ENCODE data around the gene NRF1. TPM values are rescaled to one million over a fixed set of nuclear protein-coding genes. Genes with fewer than 3 reads are reported as not detected.

Gene NRF1
- total RNA-seq, 1 donor from 2014 or later: 22.6 TPM

DNA sequence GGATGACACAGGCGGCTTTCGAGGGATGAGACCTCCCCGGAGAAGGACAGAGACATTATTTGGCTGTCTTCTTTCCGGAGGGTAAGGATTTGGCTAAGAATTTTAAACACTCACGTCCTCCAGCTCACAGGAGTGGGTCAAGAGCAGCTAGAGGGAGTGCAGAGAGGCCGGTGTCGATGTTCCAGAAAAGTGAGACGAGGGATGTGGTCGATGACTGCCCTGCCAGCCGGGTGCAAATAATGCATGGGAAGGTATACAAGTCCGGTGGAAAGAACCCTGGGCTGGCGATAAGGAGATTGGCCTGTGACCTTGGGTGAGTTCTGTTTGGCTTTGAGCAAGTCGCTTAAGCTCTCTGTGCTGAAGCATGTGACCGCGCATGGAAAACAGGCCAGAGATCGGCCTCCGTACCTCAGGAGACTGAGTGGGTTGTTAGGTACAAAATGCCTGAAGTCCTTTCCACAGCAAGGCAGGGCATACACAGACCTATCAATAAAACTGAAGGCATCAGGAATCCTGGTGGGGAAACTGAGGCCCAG, 192.1 kb downstream of the NRF1 start:
- H3K4me3 ChIP-seq: no peak overlapping the region
- no peaks in the 10 kb centered on the region for H3K27me3 ChIP-seq
- TF ChIP-seq, protein P1, sequence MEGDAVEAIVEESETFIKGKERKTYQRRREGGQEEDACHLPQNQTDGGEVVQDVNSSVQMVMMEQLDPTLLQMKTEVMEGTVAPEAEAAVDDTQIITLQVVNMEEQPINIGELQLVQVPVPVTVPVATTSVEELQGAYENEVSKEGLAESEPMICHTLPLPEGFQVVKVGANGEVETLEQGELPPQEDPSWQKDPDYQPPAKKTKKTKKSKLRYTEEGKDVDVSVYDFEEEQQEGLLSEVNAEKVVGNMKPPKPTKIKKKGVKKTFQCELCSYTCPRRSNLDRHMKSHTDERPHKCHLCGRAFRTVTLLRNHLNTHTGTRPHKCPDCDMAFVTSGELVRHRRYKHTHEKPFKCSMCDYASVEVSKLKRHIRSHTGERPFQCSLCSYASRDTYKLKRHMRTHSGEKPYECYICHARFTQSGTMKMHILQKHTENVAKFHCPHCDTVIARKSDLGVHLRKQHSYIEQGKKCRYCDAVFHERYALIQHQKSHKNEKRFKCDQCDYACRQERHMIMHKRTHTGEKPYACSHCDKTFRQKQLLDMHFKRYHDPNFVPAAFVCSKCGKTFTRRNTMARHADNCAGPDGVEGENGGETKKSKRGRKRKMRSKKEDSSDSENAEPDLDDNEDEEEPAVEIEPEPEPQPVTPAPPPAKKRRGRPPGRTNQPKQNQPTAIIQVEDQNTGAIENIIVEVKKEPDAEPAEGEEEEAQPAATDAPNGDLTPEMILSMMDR (IDR thresholded peaks at IDR 0.05): no peak
- TF ChIP-seq POLR2A (IDR thresholded peaks at IDR 0.05): no peak
- no peak for TF ChIP-seq POLR2AphosphoS5 (IDR thresholded peaks at IDR 0.05; ENCODE audit: insufficient read depth in 1 of 2, low read depth in 1 of 2)
- H3K36me3 ChIP-seq: no peaks in the 10 kb centered on the region
- H3K4me1 ChIP-seq: no peaks in the 10 kb centered on the region
- H3K27ac ChIP-seq: no peak overlapping the region
- intact Hi-C loops (cut with DNase I): no loop called here
- H3K9me3 ChIP-seq: no peaks in the 10 kb centered on the region
- DNase-seq (ENCODE audit: extremely low spot score in 2 of 2): no peak

DNA sequence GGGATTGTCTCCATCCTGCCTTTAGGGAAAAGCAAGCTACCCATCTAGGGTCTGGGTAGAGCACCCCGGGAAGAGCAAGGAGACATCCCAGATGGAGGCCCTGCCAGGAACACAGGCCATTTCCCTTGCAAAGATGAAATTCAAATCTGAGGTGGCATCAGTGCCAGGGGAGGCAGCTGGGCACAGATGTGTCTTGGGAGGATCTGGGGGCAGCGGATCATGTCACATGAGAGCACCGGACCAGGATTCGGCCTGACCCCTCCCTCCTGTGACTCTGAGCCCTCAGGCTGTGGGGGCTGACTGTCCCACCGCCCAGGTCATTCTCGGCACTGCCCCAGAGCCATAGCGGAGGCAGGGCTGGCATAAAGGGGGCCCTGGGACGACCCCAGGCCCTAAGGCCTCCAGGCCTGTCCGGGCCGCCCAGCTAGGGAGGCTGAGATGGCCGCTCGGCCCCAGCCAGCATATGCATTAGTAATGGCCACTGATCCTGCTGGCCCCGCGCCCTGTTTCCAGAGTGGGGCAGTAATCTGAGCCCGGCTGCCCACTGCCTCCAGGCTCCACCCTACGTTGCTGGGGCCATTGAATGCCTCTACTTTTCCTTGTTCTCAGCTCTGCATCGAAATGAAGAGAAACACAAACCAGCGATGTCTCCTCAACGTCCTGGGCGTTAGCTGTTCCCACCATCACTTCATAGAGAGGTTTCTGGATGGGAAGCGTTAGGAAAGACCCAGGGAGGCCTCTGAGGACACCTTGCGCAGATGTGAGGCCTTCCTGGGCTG, 192.8 kb downstream of the NRF1 start:
- TF ChIP-seq POLR2AphosphoS5 (IDR thresholded peaks at IDR 0.05; ENCODE audit: insufficient read depth in 1 of 2, low read depth in 1 of 2): no peak
- TF ChIP-seq, protein P1 (IDR thresholded peaks at IDR 0.05): no peak
- TF ChIP-seq POLR2A (IDR thresholded peaks at IDR 0.05): no peak
- H3K36me3 ChIP-seq: no peaks in the 10 kb centered on the region
- no peak overlapping the region for H3K27ac ChIP-seq
- DNase-seq (ENCODE audit: extremely low spot score in 2 of 2): no peak
- intact Hi-C loops (cut with DNase I): no loop called here
- H3K9me3 ChIP-seq: no peaks in the 10 kb centered on the region
- H3K27me3 ChIP-seq: no peaks in the 10 kb centered on the region
- no peaks in the 10 kb centered on the region for H3K4me1 ChIP-seq
- no peak overlapping the region for H3K4me3 ChIP-seq

DNA sequence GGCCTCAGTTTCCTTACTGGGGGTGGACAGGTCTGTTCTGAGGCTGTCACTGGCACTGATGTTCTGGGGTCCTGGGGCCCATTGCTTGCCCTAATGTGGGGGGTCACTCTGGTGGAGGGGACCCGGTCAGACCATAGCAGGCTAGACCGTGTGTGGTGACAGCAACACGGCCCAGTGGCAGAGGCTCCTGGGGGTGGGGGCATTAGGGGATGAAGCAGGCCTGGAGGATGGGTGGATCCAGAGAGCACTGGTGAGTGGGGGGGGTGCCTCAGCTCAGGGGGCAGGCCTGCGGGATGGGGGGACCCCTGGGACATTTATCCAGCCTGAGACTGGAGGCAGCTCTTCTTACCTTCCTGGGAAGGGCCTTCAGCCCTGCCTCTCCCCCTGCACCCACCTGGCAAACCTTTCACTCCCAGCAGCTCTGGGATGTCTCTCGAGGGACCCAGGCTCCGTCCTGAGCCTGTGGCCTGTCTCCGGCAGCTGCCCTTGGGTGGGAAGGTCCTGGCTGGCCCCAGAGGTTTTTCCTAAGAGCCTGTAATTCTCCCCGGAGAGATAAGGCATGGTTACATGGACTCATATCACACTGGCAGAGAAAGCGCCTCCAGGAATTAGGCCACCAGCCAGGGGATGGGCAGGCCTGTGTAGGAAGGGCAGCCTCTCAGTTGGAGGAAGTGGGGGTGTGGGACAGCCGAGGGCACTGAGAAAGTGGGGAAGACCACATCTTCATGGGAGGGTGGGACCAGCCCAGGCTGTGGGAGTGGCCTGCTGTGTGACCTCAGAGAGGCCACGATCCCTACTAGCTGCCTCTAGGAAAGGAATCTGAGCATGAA, 193.6 kb downstream of the NRF1 start:
- Histone ChIP-seq H3K27me3 (no peaks in the 10 kb centered on the region), H3K27ac (no peak overlapping the region), H3K36me3 (no peaks in the 10 kb centered on the region), H3K9me3 (no peaks in the 10 kb centered on the region), H3K4me1 (no peaks in the 10 kb centered on the region), H3K4me3 (no peak overlapping the region)
- DNase-seq (ENCODE audit: extremely low spot score in 2 of 2): no peak
- TF ChIP-seq POLR2A (IDR thresholded peaks at IDR 0.05) (no peak), POLR2AphosphoS5 (IDR thresholded peaks at IDR 0.05; ENCODE audit: insufficient read depth in 1 of 2, low read depth in 1 of 2) (no peak)
- TF ChIP-seq, protein P1 (IDR thresholded peaks at IDR 0.05): no peak
- intact Hi-C loops (cut with DNase I): no loop called here

MicroRNA genes within 50 kb of the gene (microRNA counts, 767-probe panel; counts per million panel counts)
- microRNA hsa-miR-182-5p: 261 to 3,836 counts per million in 2 donors
- microRNA hsa-miR-183-5p: 261 to 4,101 counts per million in 2 donors
- microRNA hsa-miR-96-5p: 238 to 261 counts per million in 2 donors

Small RNA genes within 50 kb of the gene (microRNA-seq; reads per million reads assigned to microRNA genes)
- gene MIR182 (ENCODE audit: borderline number of aligned reads, borderline replicate concordance): 1,722 reads per million, percentile 84 among the genes with 10 or more reads in this experiment
- gene MIR183 (ENCODE audit: borderline number of aligned reads, borderline replicate concordance): 588 reads per million, percentile 72 among the genes with 10 or more reads in this experiment
- gene MIR96 (ENCODE audit: borderline number of aligned reads, borderline replicate concordance): 82.3 reads per million, percentile 50 among the genes with 10 or more reads in this experiment

Small RNA genes within 50 kb of the gene (small RNA-seq; reads per million reads assigned to genes)
- gene MIR182: 1,523 reads per million, percentile 99 among the genes with 10 or more reads in this experiment
- gene MIR183: 16.9 reads per million, percentile 95 among the genes with 10 or more reads in this experiment
- gene MIR96: not detected

Other genes with a start within 250 kb of the NRF1 start
- gene STRIP2, start 177.3 kb upstream of the NRF1 start, total RNA-seq: 0.49 TPM
- not detected for gene SMKR1, start 109.2 kb upstream of the NRF1 start, total RNA-seq

Measured in vagina (tissue), 2 donors.